Central memory CD4-positive, alpha-beta T cell (primary cell): ENCODE data around the gene TCF7L2.
"Not testable (repeated sequence)": the region's sequence is repeated elsewhere in the genome, so short reads cannot be mapped to it uniquely, and the experiment has no call there.

ENCODE experiments used
- DNase-seq: peaks from one replicate; pipeline ENCODE4 v3.0.0; 2022

The TCF7L2 gene

GRCh38 chr10:113099431-113100183 lies 149.6 kb downstream of the TCF7L2 start:
- no peak for DNase-seq

GRCh38 chr10:113100281-113100680 lies 150.2 kb downstream of the TCF7L2 start:
- no peak for DNase-seq

GRCh38 chr10:113103131-113103840 lies 153.2 kb downstream of the TCF7L2 start:
- no peak for DNase-seq

GRCh38 chr10:113104047-113104446 lies 154.0 kb downstream of the TCF7L2 start:
- DNase-seq = no peak

- DNase-seq = no peak
Observed at GRCh38 chr10:113108194-113108835, 158.3 kb downstream of the TCF7L2 start.

GRCh38 chr10:113108948-113109347 lies 158.9 kb downstream of the TCF7L2 start:
- DNase-seq = no peak

GRCh38 chr10:113109482-113109881 lies 159.4 kb downstream of the TCF7L2 start:
- not testable (repeated sequence) for DNase-seq

- no peak for DNase-seq
Observed at GRCh38 chr10:113111260-113111659, 161.2 kb downstream of the TCF7L2 start.

GRCh38 chr10:113111900-113112853 lies 162.1 kb downstream of the TCF7L2 start:
- DNase-seq = no peak

- DNase-seq = no peak
Observed at GRCh38 chr10:113113241-113113640, 163.2 kb downstream of the TCF7L2 start.

GRCh38 chr10:113113918-113114317 lies 163.9 kb downstream of the TCF7L2 start:
- no peak for DNase-seq

- DNase-seq = no peak
Observed at GRCh38 chr10:113115556-113115955, 165.5 kb downstream of the TCF7L2 start.

GRCh38 chr10:113118882-113119281 lies 168.8 kb downstream of the TCF7L2 start:
- DNase-seq = no peak

- no peak for DNase-seq
Observed at GRCh38 chr10:113119801-113120200, 169.8 kb downstream of the TCF7L2 start.

GRCh38 chr10:113121153-113121552 lies 171.1 kb downstream of the TCF7L2 start:
- no peak for DNase-seq

- no peak for DNase-seq
Observed at GRCh38 chr10:113122947-113123346, 172.9 kb downstream of the TCF7L2 start.

- DNase-seq = no peak
Observed at GRCh38 chr10:113124724-113125123, 174.7 kb downstream of the TCF7L2 start.

- no peak for DNase-seq
Observed at GRCh38 chr10:113125612-113126011, 175.6 kb downstream of the TCF7L2 start.

- DNase-seq = peak; percentile 21
Observed at GRCh38 chr10:113126229-113127201, 176.5 kb downstream of the TCF7L2 start.

- no peak for DNase-seq
Observed at GRCh38 chr10:113127261-113127900, 177.3 kb downstream of the TCF7L2 start.

- DNase-seq = no peak
Observed at GRCh38 chr10:113127901-113128283, 177.8 kb downstream of the TCF7L2 start.
